ENCODE results near the gene OCIAD1.

GRCh38 chr4:48815483-48815882 lies 15.4 kb upstream of the OCIAD1 start:
- TF ChIP-seq POLR2A (IDR thresholded peaks at IDR 0.05) (no peak), CTCF (IDR thresholded peaks at IDR 0.05) (no peak)
